HepG2 (cell line): ENCODE results near the gene PSMB11. TPM values are rescaled to one million over a fixed set of nuclear protein-coding genes. Genes with fewer than 3 reads are reported as not detected.
A peak's percentile ranks its signal among the peaks of the same experiment; 100 is the strongest.

Experiments
- CREB1 ChIP-seq, 2 experiments: fragments of 450-650 bp in 1 of 2; IDR thresholded peaks; 2 replicates each; pipeline ENCODE4 v1.6.1; 2016 to 2017; ENCODE audit warnings: control low read depth in 1 of 2, mild to moderate bottlenecking in 1 of 2, missing compliant biosample characterization in 1 of 2, missing genetic modification characterization in 1 of 2
- ISX ChIP-seq: sonication (generic); formaldehyde crosslinking; conservative IDR thresholded peaks from 2 replicates; pipeline ENCODE4 v1.5.0; 2020; ENCODE audit warnings: missing genetic modification reagents
- JUN ChIP-seq: sonication (generic); formaldehyde crosslinking; IDR thresholded peaks from 2 replicates; pipeline ENCODE4 v1.4.0; 2020; ENCODE audit warnings: mild to moderate bottlenecking, missing genetic modification reagents
- NCOA2 ChIP-seq: sonication (generic); formaldehyde crosslinking; IDR thresholded peaks from 2 replicates; pipeline ENCODE4 v1.8.0; 2022; ENCODE audit warnings: inconsistent platforms
- NFRKB ChIP-seq: fragments of 450-650 bp; IDR thresholded peaks from 2 replicates; pipeline ENCODE4 v1.6.1; 2017
- ONECUT2 ChIP-seq: sonication (generic); formaldehyde crosslinking; IDR thresholded peaks from 2 replicates; pipeline ENCODE4 v1.4.0; 2020; ENCODE audit warnings: missing genetic modification reagents
- TBX2 ChIP-seq: sonication (generic); formaldehyde crosslinking; IDR thresholded peaks from 2 replicates; pipeline ENCODE4 v1.5.0; 2020; ENCODE audit warnings: missing genetic modification reagents, mild to moderate bottlenecking, borderline replicate concordance
- TFE3 ChIP-seq: IDR thresholded peaks from 2 replicates; pipeline ENCODE4 v1.6.1; 2016
- ZBTB4 ChIP-seq: sonication (generic); formaldehyde crosslinking; IDR thresholded peaks from 2 replicates; pipeline ENCODE4 v1.4.0; 2020; ENCODE audit warnings: missing genetic modification reagents, mild to moderate bottlenecking, borderline replicate concordance
- ZNF230 ChIP-seq: sonication (generic); formaldehyde crosslinking; IDR thresholded peaks from 2 replicates; pipeline ENCODE4 v1.4.0; 2020; ENCODE audit warnings: mild to moderate bottlenecking, missing genetic modification reagents
- ZNF350 ChIP-seq: sonication (generic); formaldehyde crosslinking; IDR thresholded peaks from 2 replicates; pipeline ENCODE4 v1.4.0; 2020; ENCODE audit warnings: mild to moderate bottlenecking, low read depth, missing genetic modification reagents, borderline replicate concordance
- ZNF768 ChIP-seq: sonication (generic); formaldehyde crosslinking; IDR thresholded peaks from 2 replicates; pipeline ENCODE4 v1.4.0; 2020; ENCODE audit warnings: missing genetic modification reagents
- polyA plus RNA-seq, 8 experiments: library from polyadenylated mRNA; depleted of rRNA in 3 of 8; stranded (reverse) in 7 of 8; unstranded in 1 of 8; fragments of >200 nt; fragmentation: Illumina TruSeq in 4 of 8; extraction: Trizol in 4 of 8; gene quantifications; 2 replicates each; pipeline versions ENCODE4 v1.2.1 to v1.2.3, GENCODE V29; 2011 to 2016; ENCODE audit warnings: low read depth in 4 of 8, missing spikeins in 1 of 8, mixed read lengths in 1 of 8; ENCODE audit not compliant: insufficient read depth in 1 of 8
- total RNA-seq, 5 experiments: library from RNA; depleted of rRNA; stranded (reverse); fragments of >200 nt; fragmentation: Illumina TruSeq; extraction: Trizol; gene quantifications; 2 replicates each; pipeline ENCODE4 v1.2.3, GENCODE V29; 2016; ENCODE audit warnings: low read depth in 1 of 5
- TF ChIP-seq, protein P1 (sequence below): IDR thresholded peaks from 2 replicates; pipeline ENCODE4 v1.6.1; 2016; ENCODE audit warnings: low read depth, missing genetic modification reagents, missing compliant biosample characterization
- TF ChIP-seq, protein P2 (sequence below): sonication (generic); formaldehyde crosslinking; IDR thresholded peaks from 2 replicates; pipeline ENCODE4 v1.8.0; 2022; ENCODE audit warnings: missing genetic modification reagents, mild to moderate bottlenecking, borderline replicate concordance

Gene PSMB11
- total and polyA plus RNA-seq, 2 of the 13 experiments (the other 11 are each of a cell fraction or from before 2014, with no cell fraction given) = not detected

DNA sequence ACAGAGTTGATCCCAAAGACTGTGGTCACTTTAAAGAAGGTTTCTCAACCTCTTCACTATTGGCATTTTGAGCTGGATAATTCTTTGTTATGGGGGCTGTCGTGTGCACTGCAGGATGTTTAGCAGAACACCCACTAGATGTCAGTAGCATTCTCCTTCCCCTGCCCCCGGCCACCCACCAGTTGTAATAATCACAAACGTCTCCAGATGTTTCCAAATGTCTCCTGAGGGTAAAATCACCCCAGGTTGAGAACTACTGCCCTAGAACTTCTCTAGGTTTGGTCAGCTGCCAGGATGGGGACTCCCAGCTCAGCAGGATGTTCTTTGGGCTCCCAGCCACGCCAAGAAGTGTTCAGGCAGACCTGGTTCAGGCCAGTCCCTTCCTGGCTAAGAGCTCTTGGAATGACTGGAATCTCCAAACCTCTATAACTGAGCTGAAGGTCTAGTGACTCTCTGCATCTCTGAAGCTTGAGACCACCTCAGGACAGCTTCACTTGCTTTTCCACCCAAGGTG lies 47.2 kb upstream of the PSMB11 start (continued):
- peak; percentile 25; the same call in 1 of the 2 replicates for TF ChIP-seq ZBTB4 (CRISPR knock-in tag)
- TF ChIP-seq, protein P1, sequence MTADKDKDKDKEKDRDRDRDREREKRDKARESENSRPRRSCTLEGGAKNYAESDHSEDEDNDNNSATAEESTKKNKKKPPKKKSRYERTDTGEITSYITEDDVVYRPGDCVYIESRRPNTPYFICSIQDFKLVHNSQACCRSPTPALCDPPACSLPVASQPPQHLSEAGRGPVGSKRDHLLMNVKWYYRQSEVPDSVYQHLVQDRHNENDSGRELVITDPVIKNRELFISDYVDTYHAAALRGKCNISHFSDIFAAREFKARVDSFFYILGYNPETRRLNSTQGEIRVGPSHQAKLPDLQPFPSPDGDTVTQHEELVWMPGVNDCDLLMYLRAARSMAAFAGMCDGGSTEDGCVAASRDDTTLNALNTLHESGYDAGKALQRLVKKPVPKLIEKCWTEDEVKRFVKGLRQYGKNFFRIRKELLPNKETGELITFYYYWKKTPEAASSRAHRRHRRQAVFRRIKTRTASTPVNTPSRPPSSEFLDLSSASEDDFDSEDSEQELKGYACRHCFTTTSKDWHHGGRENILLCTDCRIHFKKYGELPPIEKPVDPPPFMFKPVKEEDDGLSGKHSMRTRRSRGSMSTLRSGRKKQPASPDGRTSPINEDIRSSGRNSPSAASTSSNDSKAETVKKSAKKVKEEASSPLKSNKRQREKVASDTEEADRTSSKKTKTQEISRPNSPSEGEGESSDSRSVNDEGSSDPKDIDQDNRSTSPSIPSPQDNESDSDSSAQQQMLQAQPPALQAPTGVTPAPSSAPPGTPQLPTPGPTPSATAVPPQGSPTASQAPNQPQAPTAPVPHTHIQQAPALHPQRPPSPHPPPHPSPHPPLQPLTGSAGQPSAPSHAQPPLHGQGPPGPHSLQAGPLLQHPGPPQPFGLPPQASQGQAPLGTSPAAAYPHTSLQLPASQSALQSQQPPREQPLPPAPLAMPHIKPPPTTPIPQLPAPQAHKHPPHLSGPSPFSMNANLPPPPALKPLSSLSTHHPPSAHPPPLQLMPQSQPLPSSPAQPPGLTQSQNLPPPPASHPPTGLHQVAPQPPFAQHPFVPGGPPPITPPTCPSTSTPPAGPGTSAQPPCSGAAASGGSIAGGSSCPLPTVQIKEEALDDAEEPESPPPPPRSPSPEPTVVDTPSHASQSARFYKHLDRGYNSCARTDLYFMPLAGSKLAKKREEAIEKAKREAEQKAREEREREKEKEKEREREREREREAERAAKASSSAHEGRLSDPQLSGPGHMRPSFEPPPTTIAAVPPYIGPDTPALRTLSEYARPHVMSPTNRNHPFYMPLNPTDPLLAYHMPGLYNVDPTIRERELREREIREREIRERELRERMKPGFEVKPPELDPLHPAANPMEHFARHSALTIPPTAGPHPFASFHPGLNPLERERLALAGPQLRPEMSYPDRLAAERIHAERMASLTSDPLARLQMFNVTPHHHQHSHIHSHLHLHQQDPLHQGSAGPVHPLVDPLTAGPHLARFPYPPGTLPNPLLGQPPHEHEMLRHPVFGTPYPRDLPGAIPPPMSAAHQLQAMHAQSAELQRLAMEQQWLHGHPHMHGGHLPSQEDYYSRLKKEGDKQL (CRISPR knock-in tag) = no peak
- TF ChIP-seq, protein P2, sequence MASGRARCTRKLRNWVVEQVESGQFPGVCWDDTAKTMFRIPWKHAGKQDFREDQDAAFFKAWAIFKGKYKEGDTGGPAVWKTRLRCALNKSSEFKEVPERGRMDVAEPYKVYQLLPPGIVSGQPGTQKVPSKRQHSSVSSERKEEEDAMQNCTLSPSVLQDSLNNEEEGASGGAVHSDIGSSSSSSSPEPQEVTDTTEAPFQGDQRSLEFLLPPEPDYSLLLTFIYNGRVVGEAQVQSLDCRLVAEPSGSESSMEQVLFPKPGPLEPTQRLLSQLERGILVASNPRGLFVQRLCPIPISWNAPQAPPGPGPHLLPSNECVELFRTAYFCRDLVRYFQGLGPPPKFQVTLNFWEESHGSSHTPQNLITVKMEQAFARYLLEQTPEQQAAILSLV (CRISPR knock-in tag) = no peak
- TF ChIP-seq TFE3 = no peak
- no peak for TF ChIP-seq ONECUT2 (CRISPR knock-in tag)
- TF ChIP-seq ISX (CRISPR knock-in tag) = no peak
- no peak for TF ChIP-seq TBX2 (CRISPR knock-in tag)
- 0 out of 2 replicates have a peak, but pooled peaks have one; percentile 69 for TF ChIP-seq ZNF230 (CRISPR knock-in tag)
- no peak for TF ChIP-seq NFRKB
- TF ChIP-seq ZNF350 (CRISPR knock-in tag) = peak; percentile 44; the same call in 1 of the 2 replicates
- no peak for TF ChIP-seq NCOA2 (CRISPR knock-in tag)
- no peak for TF ChIP-seq ZNF768 (CRISPR knock-in tag)
- no peak for TF ChIP-seq CREB1 (IDR thresholded peaks at IDR 0.05)
- TF ChIP-seq CREB1 (CRISPR knock-in tag; IDR thresholded peaks at IDR 0.05) = no peak
- no peak for TF ChIP-seq JUN (CRISPR knock-in tag)
